ENCODE data around the gene FRMD5. TPM values are rescaled to one million over a fixed set of nuclear protein-coding genes. Genes with fewer than 3 reads are reported as not detected.
A peak's percentile ranks its signal among the peaks of the same experiment; 100 is the strongest.
"Not testable (repeated sequence)": the region's sequence is repeated elsewhere in the genome, so short reads cannot be mapped to it uniquely, and the experiment has no call there.

The FRMD5 gene
- total RNA-seq, 1 experiment from 2014 or later: 9.7 TPM

DNA sequence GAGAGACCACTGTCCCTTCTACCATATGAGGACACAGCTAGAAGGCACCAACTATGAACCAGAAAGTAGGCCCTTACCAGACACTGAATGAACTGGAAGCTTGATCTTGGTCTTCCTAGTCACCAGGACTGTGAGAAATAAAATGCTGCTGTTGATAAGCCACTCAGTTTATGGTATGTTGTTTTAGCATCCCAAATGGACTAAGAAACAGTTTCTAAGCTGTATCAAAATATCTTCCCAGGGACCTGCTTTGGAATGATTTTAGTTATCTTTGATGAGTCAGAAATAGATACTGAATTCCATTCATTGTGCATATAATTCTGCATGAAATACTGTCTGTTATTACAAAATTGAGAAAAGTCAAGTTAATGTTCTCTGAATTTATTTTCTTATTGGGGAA lies 349.6 kb downstream of the FRMD5 start:
- DNase-seq (ENCODE audit: low read depth): no peak

DNA sequence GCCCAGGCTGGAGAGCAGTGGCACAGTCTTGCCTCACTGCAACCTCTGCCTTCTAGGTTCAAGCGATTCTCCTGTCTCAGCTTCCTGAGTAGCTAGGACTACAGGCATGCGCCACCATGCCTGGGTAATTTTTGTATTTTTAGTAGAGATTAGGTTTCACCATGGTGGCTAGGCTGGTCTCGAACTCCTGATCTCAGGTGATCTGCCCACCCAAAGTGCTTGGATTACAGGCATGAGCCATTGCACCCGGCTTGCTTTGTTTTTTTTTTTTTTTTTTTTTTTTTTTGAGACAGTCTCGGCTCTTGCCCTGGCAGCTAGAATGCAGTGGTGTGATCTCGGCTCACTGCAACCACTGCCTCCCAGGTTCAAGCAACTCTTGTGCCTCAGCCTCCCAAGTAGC lies 362.6 kb downstream of the FRMD5 start:
- not testable (repeated sequence) for DNase-seq (ENCODE audit: low read depth)

DNA sequence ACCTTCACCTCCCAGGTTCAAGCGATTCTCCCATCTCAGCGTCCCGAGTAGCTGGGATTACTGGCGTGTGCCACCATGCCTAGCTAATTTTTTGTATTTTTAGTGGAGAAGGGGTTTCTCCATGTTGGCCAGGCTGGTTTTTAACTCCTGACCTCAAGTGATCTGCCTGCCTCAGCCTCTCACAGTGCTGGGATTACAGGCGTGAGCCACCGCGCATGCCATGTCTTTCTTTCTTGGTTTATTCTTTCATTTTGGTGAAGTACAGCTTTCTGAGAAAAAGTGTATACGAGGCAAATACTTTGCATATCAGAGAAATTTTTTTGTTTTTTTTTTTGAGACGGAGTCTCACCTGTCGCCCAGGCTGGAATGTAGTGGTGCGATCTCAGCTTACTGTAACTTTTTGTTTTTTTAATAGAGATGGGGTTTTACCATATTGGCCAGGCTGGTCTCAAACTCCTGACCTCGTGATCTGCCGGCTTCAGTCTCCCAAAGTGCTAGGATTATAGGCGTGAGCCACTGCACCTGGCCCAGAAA lies 363.5 kb downstream of the FRMD5 start:
- DNase-seq (ENCODE audit: low read depth): not testable (repeated sequence)

DNA sequence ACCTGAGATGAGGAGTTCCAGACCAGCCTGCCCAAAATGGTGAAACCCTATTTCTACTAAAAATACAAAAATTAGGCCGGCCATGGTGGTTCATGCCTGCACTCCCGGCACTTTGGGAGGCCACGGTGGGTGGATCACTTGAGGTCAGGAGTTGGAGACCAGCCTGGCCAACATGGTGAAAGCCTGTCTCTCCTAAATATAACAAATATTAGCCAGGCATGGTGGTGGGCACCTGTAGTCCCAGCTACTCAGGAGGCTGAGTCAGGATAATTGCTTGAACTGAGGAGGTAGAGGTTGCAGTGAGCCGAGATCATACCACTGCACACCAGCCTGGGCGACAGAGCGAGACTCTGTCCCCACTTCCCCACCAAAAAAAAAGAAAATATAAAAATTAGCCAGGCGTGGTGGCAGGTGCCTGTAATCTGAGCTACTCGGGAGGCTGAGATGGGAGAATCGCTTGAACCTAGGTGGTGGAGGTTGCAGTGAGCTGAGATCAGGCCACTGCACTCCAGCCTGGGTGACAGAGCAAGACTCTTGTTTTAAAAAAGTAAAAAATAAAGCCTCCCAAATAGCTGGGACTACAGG lies 364.3 kb downstream of the FRMD5 start:
- not testable (repeated sequence) for DNase-seq (ENCODE audit: low read depth)

DNA sequence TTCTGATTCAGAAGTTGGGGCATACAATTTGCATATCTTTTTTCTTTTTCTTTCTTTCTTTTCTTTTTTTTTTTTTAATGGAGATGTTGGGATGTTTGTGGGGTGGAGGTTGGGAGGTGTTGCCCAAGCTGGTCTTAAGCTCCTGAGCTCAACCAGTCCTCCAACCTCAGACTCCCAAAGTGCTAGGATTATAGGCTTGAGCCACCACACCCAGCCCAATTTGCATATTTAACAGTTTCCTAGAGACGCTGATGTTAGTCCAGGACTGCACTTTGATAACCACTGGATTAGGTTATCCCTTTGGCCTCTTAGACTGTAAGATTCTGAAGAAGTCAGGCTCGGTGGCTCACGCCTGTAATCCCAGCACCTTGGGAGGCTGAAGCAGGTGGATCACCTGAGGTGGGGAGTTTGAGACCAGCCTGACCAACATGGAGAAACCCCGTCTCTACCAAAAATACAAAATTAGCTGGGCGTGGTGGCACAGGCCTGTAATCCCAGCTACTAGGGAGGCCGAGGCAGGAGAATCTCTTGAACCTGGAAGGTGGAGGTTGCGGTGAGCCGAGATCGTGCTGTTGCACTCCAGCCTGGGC lies 365.0 kb downstream of the FRMD5 start:
- DNase-seq (ENCODE audit: low read depth): not testable (repeated sequence)

DNA sequence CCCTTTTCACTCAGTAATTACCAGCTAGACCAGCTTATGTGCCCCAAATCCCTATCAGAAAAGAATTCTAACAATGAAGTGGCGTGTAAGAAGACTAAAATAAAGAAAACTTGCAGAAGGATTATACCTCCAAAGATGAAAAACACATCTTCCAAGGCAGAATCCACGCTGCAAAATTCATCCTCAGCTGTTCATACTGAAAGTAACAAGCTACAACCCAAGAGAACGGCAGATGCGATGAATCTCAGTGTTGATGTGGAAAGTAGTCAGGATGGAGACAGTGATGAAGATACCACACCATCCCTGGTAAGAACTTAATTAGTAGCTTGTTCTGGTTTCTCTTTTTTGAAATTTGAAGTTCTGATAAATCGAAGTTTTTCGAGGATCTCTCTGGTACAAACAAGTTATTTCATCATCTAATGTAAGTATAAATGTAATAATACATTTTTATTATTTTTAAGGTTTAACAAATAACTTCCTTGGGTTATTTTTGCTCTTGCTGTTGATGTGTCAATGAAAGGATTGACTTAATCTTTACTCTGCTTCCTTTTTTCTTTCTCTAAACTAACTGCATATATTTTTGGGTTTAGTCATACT lies 366.9 kb downstream of the FRMD5 start:
- peak; percentile 28 for DNase-seq (ENCODE audit: low read depth)

DNA sequence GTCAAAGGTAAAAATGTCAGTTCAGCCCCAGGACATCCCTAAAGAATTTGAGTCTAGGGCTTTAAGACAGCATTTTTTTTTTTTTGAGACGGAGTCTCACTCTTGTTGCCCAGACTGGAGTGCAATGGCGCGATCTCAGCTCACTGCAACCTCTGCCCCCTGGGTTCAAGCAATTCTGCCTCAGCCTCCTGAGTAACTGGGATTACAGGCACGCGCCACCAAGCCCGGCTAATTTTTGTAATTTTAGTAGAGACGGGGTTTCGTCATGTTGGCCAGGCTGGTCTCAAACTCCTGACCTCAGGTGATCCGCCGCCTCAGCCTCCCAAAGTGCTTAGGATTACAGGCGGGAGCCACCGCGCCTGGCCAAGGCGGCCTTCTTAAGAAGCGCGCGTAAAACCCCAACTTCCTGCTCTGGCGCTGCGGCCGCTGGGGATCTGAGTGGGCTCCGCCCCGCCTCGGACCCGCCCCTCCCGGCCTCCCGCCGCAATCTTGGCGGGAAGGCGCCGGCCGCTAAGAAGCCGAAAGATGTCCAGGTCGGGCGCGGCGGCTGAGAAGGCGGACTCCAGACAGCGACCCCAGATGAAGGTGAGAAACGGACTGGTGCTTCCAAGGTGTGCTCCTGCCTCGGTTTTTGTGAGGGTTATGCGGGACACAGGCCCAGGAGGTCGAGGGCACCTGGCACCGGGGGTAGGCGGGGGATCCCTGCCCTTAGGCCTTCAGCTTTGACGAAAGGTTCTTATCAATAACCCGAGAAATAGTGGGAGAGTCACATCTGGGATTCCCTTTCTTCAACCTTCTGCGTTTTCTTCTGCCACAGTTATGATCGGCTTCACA lies 368.3 kb downstream of the FRMD5 start, which contains the start of gene WDR76:
WDR76 (plus strand) TSS at position 495 of the 834 bp plus-strand sequence; CDS start at position 526, 31 bp downstream.
- DNase-seq (ENCODE audit: low read depth): peak; percentile 88

DNA sequence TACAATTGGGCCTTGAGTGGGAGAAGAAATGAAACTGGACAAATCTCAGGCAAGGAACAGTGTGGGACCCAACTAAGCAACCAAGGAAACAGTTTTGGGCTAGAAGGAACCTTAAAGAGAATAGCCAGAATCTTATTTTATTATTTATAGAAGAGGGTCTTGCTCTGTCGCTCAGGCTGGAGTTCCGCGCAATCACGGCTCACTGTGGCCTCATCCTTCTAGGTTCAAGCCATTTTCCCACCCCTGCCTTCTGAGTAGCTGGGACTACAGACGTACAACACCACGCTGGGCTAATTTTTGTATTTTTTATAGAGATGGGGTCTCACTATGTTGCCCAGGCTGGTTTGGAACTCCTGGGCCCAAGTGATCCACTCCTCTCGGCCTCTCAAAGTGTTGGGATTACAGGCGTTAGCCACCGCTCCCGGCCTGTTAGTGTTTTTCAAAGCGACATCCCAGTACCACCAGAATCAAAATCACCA lies 369.0 kb downstream of the FRMD5 start:
- DNase-seq (ENCODE audit: low read depth): no peak

DNA sequence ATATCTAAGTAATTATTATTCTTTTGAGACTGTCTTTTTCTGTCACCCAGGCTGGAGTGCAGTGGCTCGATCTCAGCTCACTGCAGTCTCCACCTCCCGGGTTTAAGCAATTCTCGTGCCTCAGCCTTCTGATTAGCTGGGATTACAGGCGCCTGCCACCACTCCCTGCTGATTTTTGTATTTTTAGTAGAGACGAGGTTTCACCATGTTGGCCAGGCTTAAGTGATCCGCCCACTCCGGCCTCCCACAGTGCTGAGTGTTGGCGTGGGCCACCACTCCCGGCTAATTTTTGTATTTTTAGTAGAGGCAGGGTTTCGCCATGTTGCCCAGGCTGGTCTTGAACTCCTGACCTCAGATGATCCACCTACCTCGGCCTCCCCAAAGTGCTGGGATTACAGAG lies 369.8 kb downstream of the FRMD5 start:
- DNase-seq (ENCODE audit: low read depth): not testable (repeated sequence)

DNA sequence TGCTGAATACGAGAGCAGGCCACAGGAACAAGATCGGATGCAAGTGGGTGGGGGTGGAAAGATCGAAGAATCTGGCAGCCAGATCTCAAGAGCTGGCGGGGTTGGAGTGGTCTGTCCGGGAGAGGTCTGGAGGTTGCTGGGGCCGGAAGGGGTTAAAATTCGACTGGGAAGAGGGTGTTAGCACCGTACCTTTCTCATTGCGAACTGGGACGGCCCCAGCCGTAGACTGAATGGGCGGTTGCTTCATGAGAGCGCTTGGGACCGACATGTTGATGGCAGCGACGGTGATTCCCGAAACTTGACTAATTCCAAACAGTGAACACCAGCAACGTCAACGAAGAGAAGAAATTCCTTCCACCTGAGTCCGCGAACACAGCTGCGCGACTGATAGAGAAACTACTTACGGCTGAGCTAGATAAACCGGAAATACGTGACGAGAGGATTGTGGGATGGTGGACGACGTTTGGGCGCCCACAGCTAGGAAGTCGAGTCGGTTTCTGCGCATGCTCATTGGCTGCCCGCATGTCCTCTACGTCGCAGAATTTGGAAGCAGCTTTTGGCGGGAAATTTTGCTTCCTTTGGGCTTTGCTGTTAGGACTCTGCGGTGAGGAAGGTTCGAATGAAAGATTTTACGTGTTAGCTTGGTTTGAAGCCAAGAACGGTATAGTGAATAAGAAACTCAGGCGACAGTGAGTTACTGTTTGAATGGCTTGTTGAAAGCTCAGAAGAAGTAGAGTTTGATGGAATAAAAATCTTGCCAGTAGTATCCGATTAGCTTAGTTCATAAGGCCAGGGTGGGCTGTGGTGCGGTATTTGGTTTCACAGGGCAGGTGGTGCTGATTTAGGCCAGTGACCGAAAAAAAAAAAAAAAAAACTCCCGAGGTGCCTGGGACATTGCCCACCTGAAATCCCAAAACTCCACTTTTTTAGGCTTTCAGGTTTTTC lies 370.5 kb downstream of the FRMD5 start, which contains the start of gene MFAP1:
MFAP1 (minus strand) TSS at position 389 of the 945 bp plus-strand sequence; CDS start at position 268, 121 bp downstream.
- peak; percentile 97 for DNase-seq (ENCODE audit: low read depth)

DNA sequence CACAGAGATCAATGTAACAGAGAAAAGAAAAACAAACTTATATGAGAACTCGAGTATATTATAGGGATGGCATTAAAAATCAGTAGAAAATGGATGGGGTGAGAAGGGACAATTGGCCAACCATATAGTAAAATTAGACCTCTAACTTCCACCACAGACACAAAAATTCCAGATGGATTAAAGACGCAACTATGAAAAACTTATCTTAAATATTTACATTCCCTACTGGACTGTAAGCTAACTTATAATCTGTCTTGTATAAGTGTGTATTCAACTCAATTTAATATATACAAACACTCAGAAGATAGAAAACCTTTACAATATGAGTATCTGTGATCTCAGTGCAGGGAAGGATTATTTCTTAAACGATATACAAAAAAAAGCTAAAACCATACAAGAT lies 373.6 kb downstream of the FRMD5 start:
- no peak for DNase-seq (ENCODE audit: low read depth)

Other genes with a start within 250 kb of the FRMD5 start
- 78.4 and 98.4 TPM in 2 replicates for gene GOLM2, start 93.4 kb upstream of the FRMD5 start, total RNA-seq (2014; rRNA removed; shearing (Covaris generic))
- 82.4 and 86.4 TPM in 2 replicates for gene CTDSPL2, start 232.4 kb upstream of the FRMD5 start, total RNA-seq (2014; rRNA removed; shearing (Covaris generic))

Measured in M059J (cell line).